Cardiac muscle cell (in vitro differentiated cells and primary cell): ENCODE results near the gene ABCA3. TPM values are rescaled to one million over a fixed set of nuclear protein-coding genes. Genes with fewer than 3 reads are reported as not detected.

ENCODE experiments used
- DNase-seq, 2 donors: peaks; one replicate each; pipeline versions ENCODE4 v3.0.0 to v3.0.0-alpha.2; 2010 to 2017; ENCODE audit warnings: low read depth in 1 of 2, low spot score in 1 of 2
- H3K27ac ChIP-seq: fragments of 200-600 bp; sonication (generic); 2 replicates; pipeline ENCODE4 v1.5.1; 2016
- H3K27me3 ChIP-seq: fragments of 200-600 bp; sonication (generic); 2 replicates; pipeline ENCODE4 v1.6.0; 2016; ENCODE audit warnings: control low read depth
- H3K36me3 ChIP-seq: fragments of 200-600 bp; sonication (generic); 2 replicates; pipeline ENCODE4 v1.5.1; 2016; ENCODE audit warnings: control low read depth
- H3K4me1 ChIP-seq: fragments of 200-600 bp; sonication (generic); 2 replicates; pipeline ENCODE4 v1.8.1; 2017; ENCODE audit warnings: low read depth, mild to moderate bottlenecking, mixed run types
- H3K4me3 ChIP-seq: fragments of 200-600 bp; sonication (generic); 2 replicates; pipeline ENCODE4 v1.5.1; 2016; ENCODE audit warnings: mild to moderate bottlenecking
- H3K9me3 ChIP-seq: fragments of 200-600 bp; sonication (generic); 2 replicates; pipeline ENCODE4 v1.5.1; 2017; ENCODE audit warnings: low read depth, mild to moderate bottlenecking, control low read depth
- CTCF ChIP-seq: IDR thresholded peaks from 2 replicates; pipeline ENCODE4 v1.5.1; 2012; ENCODE audit warnings: low read depth, mild to moderate bottlenecking, low read length
- polyA plus RNA-seq: library from polyadenylated mRNA; unstranded; fragments of >200 nt; fragmentation: Nextera tagmentation; extraction: Ambion mirVana; gene quantifications from 2 replicates; pipeline ENCODE4 v1.2.1, GENCODE V29; 2016
- total RNA-seq: library from RNA; depleted of rRNA; stranded (reverse); fragments of >200 nt; gene quantifications from 2 replicates; pipeline ENCODE4 v1.2.3, GENCODE V29; 2016

ABCA3 gene
- total and polyA plus RNA-seq, 2 experiments from 2014 or later: 11.1 to 14.5 TPM

GRCh38 chr16:2231016-2231931, 109.3 kb downstream of the ABCA3 start:
- peaks cover 2% of the 10 kb centered on the region for H3K4me1 ChIP-seq
- H3K4me3 ChIP-seq: no peak overlapping the region
- no peak for TF ChIP-seq CTCF
- H3K27ac ChIP-seq: no peak overlapping the region
- no peak for DNase-seq
- peaks cover 45% of the 10 kb centered on the region for H3K36me3 ChIP-seq
- H3K9me3 ChIP-seq: no peaks in the 10 kb centered on the region
- no peaks in the 10 kb centered on the region for H3K27me3 ChIP-seq

GRCh38 chr16:2230376-2230775, 110.2 kb downstream of the ABCA3 start:
- no peak overlapping the region for H3K4me3 ChIP-seq
- H3K4me1 ChIP-seq: no peaks in the 10 kb centered on the region
- no peak for DNase-seq
- H3K9me3 ChIP-seq: no peaks in the 10 kb centered on the region
- H3K27ac ChIP-seq: no peak overlapping the region
- peaks cover 44% of the 10 kb centered on the region for H3K36me3 ChIP-seq
- no peak for TF ChIP-seq CTCF
- no peaks in the 10 kb centered on the region for H3K27me3 ChIP-seq

- H3K4me3 ChIP-seq: no peak overlapping the region
- no peak for DNase-seq
- peaks cover 38% of the 10 kb centered on the region for H3K36me3 ChIP-seq
- H3K27me3 ChIP-seq: no peaks in the 10 kb centered on the region
- no peaks in the 10 kb centered on the region for H3K4me1 ChIP-seq
- no peaks in the 10 kb centered on the region for H3K9me3 ChIP-seq
- no peak for TF ChIP-seq CTCF
- no peak overlapping the region for H3K27ac ChIP-seq
These were observed 110.8 kb downstream of the ABCA3 start for GRCh38 chr16:2229632-2230250.

GRCh38 chr16:2229091-2229490, 111.4 kb downstream of the ABCA3 start:
- peaks cover 33% of the 10 kb centered on the region for H3K36me3 ChIP-seq
- TF ChIP-seq CTCF: no peak
- H3K27me3 ChIP-seq: no peaks in the 10 kb centered on the region
- H3K4me3 ChIP-seq: no peak overlapping the region
- H3K27ac ChIP-seq: no peak overlapping the region
- no peaks in the 10 kb centered on the region for H3K9me3 ChIP-seq
- no peak for DNase-seq
- no peaks in the 10 kb centered on the region for H3K4me1 ChIP-seq

GRCh38 chr16:2228161-2228824, 112.2 kb downstream of the ABCA3 start:
- Histone ChIP-seq H3K27ac (no peak overlapping the region), H3K4me3 (no peak overlapping the region), H3K27me3 (no peaks in the 10 kb centered on the region), H3K9me3 (no peaks in the 10 kb centered on the region), H3K4me1 (no peaks in the 10 kb centered on the region), H3K36me3 (peaks cover 26% of the 10 kb centered on the region)
- DNase-seq: no peak
- TF ChIP-seq CTCF: no peak
